22Rv1 (cell line): Measurements from ENCODE around the gene GRM7.

Experiments
- H3K27ac ChIP-seq: fragments of 450-650 bp; 2 replicates; pipeline ENCODE4 v1.5.1; 2017
- CTCF ChIP-seq: fragments of 450-650 bp; IDR thresholded peaks from 2 replicates; pipeline ENCODE4 v1.5.1; 2017; ENCODE audit warnings: mild to moderate bottlenecking
- ZFX ChIP-seq: fragments of 450-650 bp; IDR thresholded peaks from 2 replicates; pipeline ENCODE4 v1.6.1; 2017; ENCODE audit warnings: antibody characterized with exemption, borderline replicate concordance

GRM7 gene

GRCh38 chr3:7381741-7382140, 520.8 kb downstream of the GRM7 start:
- TF ChIP-seq CTCF (no peak), ZFX (no peak)
- H3K27ac ChIP-seq = peak overlapping the region; percentile 74

- TF ChIP-seq CTCF = no peak
- TF ChIP-seq ZFX = no peak
- H3K27ac ChIP-seq = peak overlapping the region; percentile 74
These were observed 521.5 kb downstream of the GRM7 start for GRCh38 chr3:7382293-7383010.

- TF ChIP-seq ZFX (no peak), CTCF (no peak)
- no peak overlapping the region for H3K27ac ChIP-seq
These were observed 524.7 kb downstream of the GRM7 start for GRCh38 chr3:7385635-7386034.

GRCh38 chr3:7388026-7388425, 527.1 kb downstream of the GRM7 start:
- no peak overlapping the region for H3K27ac ChIP-seq
- TF ChIP-seq ZFX = no peak
- no peak for TF ChIP-seq CTCF

- H3K27ac ChIP-seq = no peak overlapping the region
- TF ChIP-seq ZFX (no peak), CTCF (no peak)
These were observed 531.3 kb downstream of the GRM7 start for GRCh38 chr3:7392206-7392605.

GRCh38 chr3:7393944-7394605, 533.2 kb downstream of the GRM7 start:
- no peak overlapping the region for H3K27ac ChIP-seq
- TF ChIP-seq ZFX (no peak), CTCF (no peak)

GRCh38 chr3:7396534-7396933, 535.6 kb downstream of the GRM7 start:
- no peak overlapping the region for H3K27ac ChIP-seq
- TF ChIP-seq ZFX (no peak), CTCF (no peak)
